Fibroblast of peridontal ligament (primary cell): ENCODE measurements around the gene CIITA.
"Not testable (repeated sequence)": the region's sequence is repeated elsewhere in the genome, so short reads cannot be mapped to it uniquely, and the experiment has no call there.

Source experiments
- DNase-seq: peaks from one replicate; pipeline ENCODE4 v3.0.0-alpha.2; 2010; ENCODE audit errors: extremely low read depth

CIITA gene

DNA sequence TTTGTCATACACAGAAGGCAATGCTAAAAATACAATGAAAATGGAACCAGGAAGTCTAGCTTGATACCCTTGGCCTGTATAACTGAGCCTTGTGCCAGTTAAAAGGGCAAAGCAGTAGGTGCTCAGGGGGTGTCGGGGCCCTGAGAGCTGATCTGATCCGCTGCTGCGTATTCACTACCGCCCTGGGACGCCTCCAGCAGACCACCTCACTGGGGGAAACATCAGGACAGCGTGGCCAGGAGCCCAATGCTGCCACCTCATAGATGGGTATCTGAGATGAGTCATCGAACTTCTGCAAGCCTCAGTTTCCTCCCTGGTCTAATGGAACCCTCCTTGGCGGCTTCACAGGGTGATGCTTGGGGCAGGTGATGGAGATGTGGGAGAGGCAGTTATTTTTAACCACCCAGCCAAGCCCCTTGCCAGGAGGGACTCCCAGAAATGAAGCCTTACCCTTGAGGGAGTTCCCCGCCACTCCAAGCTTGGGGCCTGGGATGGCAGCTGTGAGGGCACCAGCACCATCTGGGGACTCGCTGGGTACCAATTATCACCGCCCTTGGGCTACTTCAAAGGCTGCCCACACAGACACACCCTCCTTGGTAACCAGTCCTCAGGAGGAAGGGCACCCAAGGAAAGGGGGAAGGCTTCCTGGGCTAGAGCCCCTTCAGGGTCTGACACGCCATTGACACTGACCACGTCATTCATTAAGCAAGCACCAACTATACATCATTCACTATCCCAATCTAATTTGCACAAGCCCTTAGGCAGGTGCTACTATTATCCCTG is 57.5 kb downstream of the CIITA start:
- DNase-seq, result no peak

DNA sequence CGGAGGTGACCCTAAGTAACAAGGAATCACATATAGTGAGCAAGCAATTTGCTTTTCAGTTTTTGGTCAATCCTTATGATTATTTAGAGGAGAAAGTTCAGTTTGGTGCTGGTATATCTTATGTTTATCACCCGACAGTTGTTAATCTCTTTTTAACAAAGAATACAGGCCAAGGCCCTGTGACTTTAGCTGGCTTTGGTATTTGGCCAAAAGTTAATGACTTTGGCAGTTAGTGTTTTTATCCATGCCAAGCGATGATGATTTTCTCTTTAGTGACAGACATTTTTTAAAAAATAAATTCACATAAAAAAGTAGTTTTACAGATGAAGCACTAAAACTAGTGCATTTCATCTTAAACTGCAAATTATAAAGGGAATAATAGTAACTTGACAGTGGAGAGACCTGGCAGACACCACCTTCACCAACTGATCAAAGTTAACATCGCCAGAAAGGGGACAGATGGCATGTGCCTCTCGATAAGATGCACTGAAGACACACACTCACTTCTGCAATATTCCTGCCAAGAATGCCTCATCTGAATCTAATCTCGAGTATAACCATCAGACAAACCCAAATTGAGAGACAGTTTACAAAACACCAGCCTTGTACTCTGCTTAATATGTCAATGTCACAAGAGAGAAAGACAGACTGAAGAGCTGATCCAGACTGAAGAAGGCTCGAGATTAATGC is 58.4 kb downstream of the CIITA start:
- DNase-seq, result no peak

- no peak for DNase-seq
Measured at GRCh38 chr16:10936272-10936984, 59.4 kb downstream of the CIITA start.

DNA sequence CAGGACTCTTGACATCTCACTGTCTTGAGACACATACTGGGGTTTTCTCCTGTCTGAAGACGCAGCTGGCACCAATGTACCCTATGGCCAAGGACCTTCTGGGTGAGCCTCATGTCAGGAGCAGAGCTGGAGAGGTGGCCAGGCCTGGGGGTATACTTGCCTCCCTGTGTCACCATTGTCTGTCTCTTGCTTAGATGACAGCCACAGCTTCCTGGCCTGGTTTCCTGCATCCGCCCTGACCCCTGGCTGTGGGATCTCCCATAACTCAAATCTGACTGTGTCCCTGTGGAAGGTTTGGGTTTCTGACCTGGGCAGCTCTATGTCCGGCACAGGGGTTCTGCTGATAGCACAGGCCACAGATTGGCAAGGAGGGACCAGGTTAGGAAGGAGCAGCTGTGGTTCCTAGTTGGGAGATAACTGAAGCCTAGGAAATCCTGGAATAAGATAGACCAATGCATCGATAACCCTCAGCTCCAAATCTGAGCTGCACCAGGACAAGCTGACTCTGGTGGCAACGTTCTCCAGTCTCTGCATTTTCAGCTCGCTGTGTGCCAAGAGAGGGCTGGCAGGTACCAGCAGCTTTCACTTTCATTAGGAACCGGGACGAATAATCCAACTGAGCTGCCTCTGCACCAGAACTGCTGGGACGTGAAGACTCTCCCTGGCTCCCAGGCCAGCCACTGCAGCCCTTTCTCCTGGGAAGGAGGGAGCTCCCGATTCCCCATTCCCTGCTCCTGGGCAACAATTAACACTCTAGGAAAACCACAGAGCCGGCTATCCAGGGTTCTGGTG is 60.3 kb downstream of the CIITA start:
- no peak for DNase-seq

DNA sequence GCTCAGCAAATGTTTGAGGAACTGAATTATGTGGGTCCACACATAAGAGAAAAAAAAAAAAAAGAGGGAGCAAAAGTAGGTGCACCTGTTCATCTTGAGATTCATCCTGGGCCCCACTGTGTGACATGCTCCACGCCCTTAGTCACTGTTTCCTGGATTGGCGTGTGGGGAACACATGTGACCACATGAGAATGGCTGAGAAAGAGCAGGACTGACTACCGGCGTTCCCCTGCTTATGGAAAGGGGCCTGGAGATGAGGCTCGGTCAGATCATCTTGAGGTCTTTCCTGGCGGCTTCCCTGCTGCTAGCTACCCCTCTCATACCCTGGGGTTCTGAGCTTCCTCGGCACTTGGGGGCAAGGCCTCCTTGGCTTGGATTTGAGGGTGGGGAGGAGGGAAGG is 61.3 kb downstream of the CIITA start:
- no peak for DNase-seq

- DNase-seq, result no peak
Measured at GRCh38 chr16:10938796-10939648, 62.0 kb downstream of the CIITA start.

DNA sequence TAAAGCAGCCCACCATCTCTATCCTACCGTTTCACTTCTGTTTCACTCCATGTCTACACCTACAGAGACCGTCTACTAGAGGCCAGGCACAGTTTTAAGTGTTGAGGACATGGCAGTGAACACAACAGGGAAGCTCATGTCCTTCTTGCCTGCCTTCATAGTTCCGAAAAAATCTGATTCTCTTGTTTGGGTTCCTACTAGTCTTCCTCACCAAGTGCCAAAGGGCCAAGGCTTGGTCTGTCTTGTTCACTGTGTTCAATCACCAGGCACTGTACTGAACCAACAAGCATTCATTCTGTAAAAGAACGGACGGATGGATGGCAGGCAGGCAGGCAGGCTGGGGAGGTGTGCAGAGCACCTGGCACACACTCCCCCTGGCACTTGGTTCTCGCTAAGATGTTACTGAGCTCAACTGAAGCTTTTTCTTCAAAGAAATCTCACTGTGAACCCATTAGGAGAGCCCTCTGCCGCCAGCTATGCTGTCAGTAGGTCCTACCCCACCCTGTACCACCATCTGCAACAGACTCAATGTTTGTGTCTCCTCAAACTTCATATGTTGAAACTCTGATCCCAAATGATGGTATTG is 62.7 kb downstream of the CIITA start:
- DNase-seq, result no peak

- DNase-seq, result peak; percentile 47
Measured at GRCh38 chr16:10940501-10941079, 63.6 kb downstream of the CIITA start.

DNA sequence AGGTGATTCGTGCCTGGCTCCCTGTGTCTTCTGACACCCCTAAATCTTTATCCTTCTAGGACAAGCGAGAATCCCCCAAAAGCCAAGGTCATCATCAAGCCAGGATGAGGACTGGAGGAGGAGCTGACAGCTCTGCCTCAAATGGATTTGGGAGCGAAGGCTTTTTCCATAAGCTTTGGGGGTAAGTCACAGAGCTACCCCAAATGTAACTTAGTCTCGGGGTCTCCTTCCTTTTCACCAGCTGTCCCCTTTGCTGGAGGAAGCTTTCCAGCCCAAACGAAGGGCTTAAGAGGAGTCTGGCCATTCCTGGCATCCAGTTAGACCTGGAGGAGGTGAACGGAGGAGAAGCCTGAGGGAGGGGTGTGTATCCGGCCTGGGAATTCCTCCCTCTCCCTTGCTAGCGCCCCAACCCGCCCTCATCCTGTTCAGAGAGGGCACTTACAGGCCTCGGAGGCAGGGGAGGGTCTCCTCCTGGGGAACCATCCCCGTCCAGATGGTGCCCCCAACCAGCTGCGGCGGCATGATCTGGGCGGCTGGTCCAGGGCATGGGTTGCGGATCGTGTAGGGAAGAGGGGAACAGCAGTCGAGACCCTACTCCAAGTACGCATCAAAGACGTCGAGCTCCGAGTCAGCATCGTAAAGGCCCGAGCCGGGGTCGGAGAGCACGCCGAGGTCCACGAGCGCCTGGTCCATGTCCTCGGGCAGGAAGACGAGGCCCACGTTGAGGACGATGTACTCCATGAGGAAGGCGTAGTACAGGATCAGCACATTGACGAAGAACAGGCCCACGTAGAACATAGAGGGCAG is 64.3 kb downstream of the CIITA start:
- DNase-seq, result no peak

GRCh38 chr16:10941935-10942351 is 64.9 kb downstream of the CIITA start:
- not testable (repeated sequence) for DNase-seq

GRCh38 chr16:10942352-10943063 is 65.5 kb downstream of the CIITA start, which contains the start of gene DEXI:
Gene DEXI (minus strand): TSS chr16:10942468. CDS start chr16:10942005, 463 bp downstream.
- peak; percentile 81 for DNase-seq

GRCh38 chr16:10943064-10943353 is 66.0 kb downstream of the CIITA start:
- no peak for DNase-seq

GRCh38 chr16:10944249-10945064 is 67.5 kb downstream of the CIITA start, which contains the start of gene CLEC16A:
Gene CLEC16A (plus strand): TSS chr16:10944564. CDS start chr16:10944718, 154 bp downstream.
- DNase-seq, result peak; percentile 94

DNA sequence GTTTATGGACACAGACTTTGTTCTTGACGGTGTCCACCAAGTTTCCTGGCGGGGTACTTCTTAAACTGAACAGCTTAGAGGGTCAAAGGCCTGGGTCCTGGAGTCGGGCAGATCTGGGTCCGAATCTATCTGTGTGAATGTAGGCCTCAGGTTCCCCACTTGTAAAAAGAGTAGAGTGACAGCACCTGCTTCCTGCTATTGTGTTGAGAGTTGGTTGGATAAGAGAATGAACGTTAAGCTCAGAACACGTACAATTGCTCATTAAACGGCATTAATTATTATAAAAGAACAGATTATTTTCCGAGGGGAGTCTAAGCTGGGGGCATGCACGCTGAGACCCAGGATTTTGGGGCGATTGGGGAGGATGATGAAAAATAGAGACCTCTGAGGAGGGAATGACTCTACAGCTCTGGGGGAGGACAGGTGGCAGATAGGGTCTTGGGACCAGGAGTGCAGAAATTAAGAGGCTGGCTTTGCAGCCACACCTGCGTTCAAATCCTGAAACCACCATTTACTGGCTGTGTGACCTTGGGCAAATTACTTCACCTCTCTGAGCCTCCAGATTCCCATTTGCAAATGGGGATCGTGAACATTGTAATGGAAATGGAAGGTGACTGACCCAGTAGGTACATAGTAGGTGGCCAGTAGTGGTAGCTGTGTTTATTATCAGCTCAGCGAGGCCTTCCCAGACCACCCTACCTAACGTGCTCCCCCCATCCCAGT is 68.2 kb downstream of the CIITA start:
- DNase-seq, result no peak

- no peak for DNase-seq
Measured at GRCh38 chr16:10946308-10946707, 69.3 kb downstream of the CIITA start.

DNA sequence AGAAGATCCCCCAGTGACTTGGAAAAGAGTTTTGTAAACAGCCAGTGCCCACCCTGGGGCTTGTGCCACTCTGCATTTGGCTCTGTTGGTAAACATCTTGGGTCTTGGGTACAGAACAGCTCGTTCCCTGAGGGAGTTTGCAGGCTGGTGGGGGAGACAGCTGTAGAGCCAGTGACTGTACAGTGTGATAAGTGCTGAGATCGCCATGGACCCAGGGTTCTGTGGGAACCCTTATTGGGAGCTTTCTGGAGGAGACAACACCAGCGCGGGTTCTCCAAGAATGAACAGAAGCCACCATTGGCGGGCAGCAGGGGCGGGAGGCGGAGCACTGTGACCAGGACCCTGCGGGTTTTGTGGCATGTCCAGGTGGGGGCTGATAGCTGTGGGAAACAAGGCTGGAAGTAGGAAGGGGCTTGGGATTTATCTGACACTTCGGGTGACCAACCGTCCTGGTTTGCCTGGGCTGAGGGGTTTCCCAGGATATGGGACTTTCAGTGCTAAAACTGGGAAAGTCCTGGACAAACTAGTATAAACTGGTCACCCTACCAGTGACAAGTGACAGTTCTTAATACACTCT is 70.3 kb downstream of the CIITA start:
- DNase-seq, result no peak
